Peyer's patch (tissue), 4 donors: ENCODE results near the gene SCART1.

Experiments used
- CTCF ChIP-seq, 6 experiments: fragments of 450-650 bp in 4 of 6; fragments of 200-600 bp in 2 of 6; sonication (generic) in 1 of 6; IDR thresholded peaks; one replicate each; pipeline ENCODE4 v1.5.1; 2017 to 2019; ENCODE audit warnings: antibody characterized with exemption in 6 of 6, mild to moderate bottlenecking in 3 of 6, moderate library complexity in 1 of 6
- POLR2A ChIP-seq, 2 donors: fragments of 450-650 bp; IDR thresholded peaks; one replicate each; pipeline ENCODE4 v1.5.1; 2017; ENCODE audit warnings: antibody characterized with exemption in 2 of 2, mild to moderate bottlenecking in 2 of 2, moderate library complexity in 2 of 2

GRCh38 chr10:133474027-133474426 is 20.3 kb downstream of the SCART1 start:
- TF ChIP-seq CTCF (IDR thresholded peaks at IDR 0.05) (no peak), POLR2A (IDR thresholded peaks at IDR 0.05) (no peak)
